ENCODE data around the gene C2CD2L. TPM values are rescaled to one million over a fixed set of nuclear protein-coding genes. Genes with fewer than 3 reads are reported as not detected.

Gene C2CD2L
- polyA plus RNA-seq, 3 donors: 3.8 to 60.2 (median 6.4) TPM

DNA sequence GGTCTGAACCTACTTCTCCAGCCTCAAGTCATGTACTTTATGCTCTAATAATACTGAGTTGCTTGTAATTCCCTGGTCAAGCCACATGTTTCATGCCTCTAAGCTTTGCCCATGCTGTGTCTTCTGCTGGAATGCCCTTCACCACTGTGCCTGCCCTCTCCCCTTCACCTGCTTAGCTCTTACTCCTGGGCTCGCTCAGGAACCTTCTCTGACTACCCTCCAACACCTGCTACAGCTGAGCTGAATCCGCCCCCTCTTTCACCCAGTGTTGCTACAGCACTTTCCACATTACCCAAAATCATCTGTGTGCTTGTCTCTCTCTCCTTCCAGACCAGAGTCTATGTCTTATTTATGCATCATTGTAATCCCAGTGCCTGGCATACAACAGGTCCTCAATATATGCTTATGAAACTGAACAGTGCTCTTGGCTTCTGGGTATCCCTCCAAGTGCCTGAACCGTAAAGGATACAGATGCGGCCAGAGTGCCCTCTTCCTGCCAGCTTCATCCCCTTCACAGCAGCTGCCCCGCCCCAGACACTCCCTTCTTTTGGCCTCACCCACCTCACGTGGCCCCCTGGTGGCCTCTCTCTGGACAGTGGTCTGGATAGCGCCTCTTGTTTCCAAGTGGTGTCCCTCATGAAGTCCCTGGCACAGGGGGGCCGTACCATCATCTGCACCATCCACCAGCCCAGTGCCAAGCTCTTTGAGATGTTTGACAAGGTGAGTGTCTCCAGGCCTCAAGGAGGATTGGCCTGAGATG, 48.8 kb downstream of the C2CD2L start:
- no peak overlapping the region for H3K4me2 ChIP-seq (replicated peaks; ENCODE audit: extremely low read depth, low read length, poor library complexity, severe bottlenecking)
- WGBS (ENCODE audit: insufficient coverage): 51% methylated on average over 7 of the region's 8 CpGs

DNA sequence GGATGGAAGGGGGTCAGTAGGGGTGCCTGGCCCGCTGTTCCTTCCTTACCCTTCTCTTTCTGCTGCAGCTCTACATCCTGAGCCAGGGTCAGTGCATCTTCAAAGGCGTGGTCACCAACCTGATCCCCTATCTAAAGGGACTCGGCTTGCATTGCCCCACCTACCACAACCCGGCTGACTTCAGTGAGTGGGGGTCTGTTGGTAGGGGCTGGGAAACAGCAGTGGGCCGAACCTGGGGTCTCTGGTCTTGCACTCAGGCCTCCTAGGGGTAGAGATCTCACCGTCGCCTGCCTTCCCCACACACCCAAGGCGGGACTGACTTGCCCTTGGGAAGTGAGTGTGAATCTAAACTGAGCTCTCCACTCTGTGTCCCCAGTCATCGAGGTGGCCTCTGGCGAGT, 49.4 kb downstream of the C2CD2L start:
- no peak overlapping the region for H3K4me3 ChIP-seq (replicated peaks in 1 of 3; ENCODE audit: low read depth in 2 of 3, low read length in 3 of 3)
- Mint-ChIP-seq H3K4me3 (no peak overlapping the region), H3K9me3 (peaks cover 0 to 8% (median 0%) of the 10 kb centered on the region in 7 donors)

More for the DNA sequence above, 48.8 kb downstream of the C2CD2L start:
- Histone ChIP-seq H3K4me3 (replicated peaks in 1 of 3; ENCODE audit: low read depth in 2 of 3, low read length in 3 of 3) (no peak overlapping the region), H3K27ac (ENCODE audit: low read depth in 1 of 2, low read length in 2 of 2) (no peak overlapping the region), H3K27me3 (ENCODE audit: control insufficient read depth in 2 of 2, insufficient read depth in 2 of 2, low read length in 2 of 2) (peaks cover 5 to 11% of the 10 kb centered on the region in 2 donors), H3K4me1 (ENCODE audit: control insufficient read depth in 1 of 2, insufficient read depth in 2 of 2, low read length in 2 of 2) (no peaks in the 10 kb centered on the region), H3K79me2 (ENCODE audit: insufficient read depth, low read length) (no peaks in the 10 kb centered on the region), H3K9ac (ENCODE audit: insufficient read depth, low read length, poor library complexity, severe bottlenecking) (no peak overlapping the region), H3K36me3 (replicated peaks in 1 of 2; ENCODE audit: control insufficient read depth in 1 of 2, insufficient read depth in 2 of 2, low read length in 2 of 2) (no peaks in the 10 kb centered on the region), H2AFZ (ENCODE audit: insufficient read depth, low read depth, low read length, poor library complexity, severe bottlenecking) (no peak overlapping the region), H4K20me1 (ENCODE audit: insufficient read depth, low read length) (no peaks in the 10 kb centered on the region), H3K9me3 (replicated peaks in 1 of 2; ENCODE audit: control insufficient read depth in 1 of 2, insufficient read depth in 1 of 2, low read length in 2 of 2) (no peaks in the 10 kb centered on the region)
- Mint-ChIP-seq H3K4me1 (peaks cover 6% of the 10 kb centered on the region), H3K27me3 (ENCODE audit: low read depth in 3 of 3) (peaks cover 31 to 46% (median 40%) of the 10 kb centered on the region in 3 donors), H3K9me3 (peaks cover 0 to 8% (median 0%) of the 10 kb centered on the region in 7 donors), H3K36me3 (no peaks in the 10 kb centered on the region), H3K27ac (no peak overlapping the region), H3K4me3 (peak overlapping the region in 1 of 2 donors; percentile 76)
- intact Hi-C loops (cut with micrococcal nuclease): no loop called here
- peak; percentile 18 for TF ChIP-seq CTCF (IDR thresholded peaks at IDR 0.05)
- DNase-seq: peak in 1 of 3 donors; percentile 27

More for the DNA sequence above, 49.4 kb downstream of the C2CD2L start:
- Histone ChIP-seq H3K9ac (ENCODE audit: insufficient read depth, low read length, poor library complexity, severe bottlenecking) (no peak overlapping the region), H3K4me2 (replicated peaks; ENCODE audit: extremely low read depth, low read length, poor library complexity, severe bottlenecking) (no peak overlapping the region), H4K20me1 (ENCODE audit: insufficient read depth, low read length) (no peaks in the 10 kb centered on the region), H3K27me3 (ENCODE audit: control insufficient read depth in 2 of 2, insufficient read depth in 2 of 2, low read length in 2 of 2) (peaks cover 0 to 6% of the 10 kb centered on the region in 2 donors), H3K27ac (ENCODE audit: low read depth in 1 of 2, low read length in 2 of 2) (no peak overlapping the region), H3K36me3 (replicated peaks in 1 of 2; ENCODE audit: control insufficient read depth in 1 of 2, insufficient read depth in 2 of 2, low read length in 2 of 2) (no peaks in the 10 kb centered on the region), H3K4me1 (ENCODE audit: control insufficient read depth in 1 of 2, insufficient read depth in 2 of 2, low read length in 2 of 2) (no peaks in the 10 kb centered on the region), H3K9me3 (replicated peaks in 1 of 2; ENCODE audit: control insufficient read depth in 1 of 2, insufficient read depth in 1 of 2, low read length in 2 of 2) (no peaks in the 10 kb centered on the region), H2AFZ (ENCODE audit: insufficient read depth, low read depth, low read length, poor library complexity, severe bottlenecking) (no peak overlapping the region), H3K79me2 (ENCODE audit: insufficient read depth, low read length) (no peaks in the 10 kb centered on the region)
- intact Hi-C loops (cut with micrococcal nuclease): no loop called here
- TF ChIP-seq CTCF (IDR thresholded peaks at IDR 0.05): no peak
- Mint-ChIP-seq H3K27ac (no peak overlapping the region), H3K4me1 (peaks cover 6% of the 10 kb centered on the region), H3K36me3 (no peaks in the 10 kb centered on the region), H3K27me3 (ENCODE audit: low read depth in 3 of 3) (peaks cover 26 to 40% (median 34%) of the 10 kb centered on the region in 3 donors)
- 86% methylated on average over 2 of the region's 10 CpGs for WGBS (ENCODE audit: insufficient coverage)
- no peak for DNase-seq
